Stimulated activated CD4-positive, alpha-beta T cell treated with anti-CD3 and anti-CD28 coated beads, TNF-alpha, amount 100 ng/mL, for 24 hours (primary cell): ENCODE measurements around the gene SNX7.

Experiments used
- DNase-seq, 3 experiments: peaks; one replicate each; pipeline ENCODE4 v3.0.0-alpha.2; 2020; ENCODE audit warnings: low read depth in 3 of 3

Gene SNX7

DNA sequence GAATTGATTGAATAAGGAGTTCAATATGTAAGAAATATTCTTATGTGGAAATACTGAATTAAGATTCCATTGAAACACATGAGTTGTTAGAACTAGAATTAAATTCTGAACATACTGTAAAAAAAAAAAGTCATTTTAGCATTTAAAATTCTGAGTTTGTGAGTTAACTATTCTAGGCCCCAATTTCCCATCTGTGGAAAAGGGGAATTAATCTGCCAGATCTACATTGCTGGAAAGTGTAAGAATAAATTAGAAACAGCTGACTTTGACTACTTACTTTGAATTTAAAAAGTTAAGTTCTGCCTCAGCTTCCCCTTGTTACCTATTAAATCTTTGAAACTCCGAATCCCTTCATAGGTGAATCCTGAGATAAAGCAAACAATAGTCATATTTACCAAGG is 103.0 kb downstream of the SNX7 start:
- DNase-seq: no peak

GRCh38 chr1:98766255-98766654 is 104.7 kb downstream of the SNX7 start:
- DNase-seq: no peak

GRCh38 chr1:98769162-98769561 is 107.6 kb downstream of the SNX7 start:
- DNase-seq: no peak

DNA sequence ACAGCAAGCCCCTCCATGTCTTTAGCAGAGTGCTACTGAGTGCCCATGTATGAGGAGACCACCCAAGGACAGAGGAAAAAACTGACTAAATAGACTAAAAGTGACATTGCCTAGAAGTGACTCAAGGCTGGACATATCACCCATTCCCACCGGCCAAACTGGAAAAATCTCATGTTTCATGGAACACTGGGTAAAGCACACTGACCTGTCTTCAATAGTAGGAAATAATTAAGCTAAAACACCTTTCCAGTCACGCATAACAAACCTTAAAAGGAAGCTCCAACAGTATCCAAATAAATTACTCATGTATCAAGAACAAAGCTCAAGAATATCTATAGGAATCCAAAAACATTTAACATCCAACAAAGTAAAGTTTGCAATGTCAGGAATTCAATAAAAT is 120.4 kb downstream of the SNX7 start:
- DNase-seq: no peak

GRCh38 chr1:98783821-98784220 is 122.3 kb downstream of the SNX7 start:
- no peak for DNase-seq

- no peak for DNase-seq
These were observed 130.0 kb downstream of the SNX7 start for GRCh38 chr1:98791498-98791897.

DNA sequence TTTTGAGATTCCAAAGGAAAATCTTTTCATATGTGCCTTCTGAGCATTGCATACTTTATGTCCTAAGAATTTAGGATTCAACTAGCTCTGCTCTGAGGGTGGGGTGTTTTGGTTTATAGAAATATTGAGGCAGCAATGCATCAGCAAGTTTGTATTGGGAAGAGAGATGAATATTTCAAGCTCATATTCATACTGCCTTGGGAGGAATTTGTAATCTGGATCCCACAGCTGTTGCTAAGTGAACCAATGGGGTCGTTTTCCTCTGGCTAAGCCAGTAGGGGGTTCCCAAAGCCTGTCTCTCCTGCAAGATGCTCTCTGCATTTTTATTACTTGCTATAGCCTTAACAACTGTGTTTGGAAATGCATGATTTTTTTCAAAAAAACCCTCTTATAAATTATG is 130.6 kb downstream of the SNX7 start:
- DNase-seq: no peak

GRCh38 chr1:98793136-98793535 is 131.6 kb downstream of the SNX7 start:
- no peak for DNase-seq

DNA sequence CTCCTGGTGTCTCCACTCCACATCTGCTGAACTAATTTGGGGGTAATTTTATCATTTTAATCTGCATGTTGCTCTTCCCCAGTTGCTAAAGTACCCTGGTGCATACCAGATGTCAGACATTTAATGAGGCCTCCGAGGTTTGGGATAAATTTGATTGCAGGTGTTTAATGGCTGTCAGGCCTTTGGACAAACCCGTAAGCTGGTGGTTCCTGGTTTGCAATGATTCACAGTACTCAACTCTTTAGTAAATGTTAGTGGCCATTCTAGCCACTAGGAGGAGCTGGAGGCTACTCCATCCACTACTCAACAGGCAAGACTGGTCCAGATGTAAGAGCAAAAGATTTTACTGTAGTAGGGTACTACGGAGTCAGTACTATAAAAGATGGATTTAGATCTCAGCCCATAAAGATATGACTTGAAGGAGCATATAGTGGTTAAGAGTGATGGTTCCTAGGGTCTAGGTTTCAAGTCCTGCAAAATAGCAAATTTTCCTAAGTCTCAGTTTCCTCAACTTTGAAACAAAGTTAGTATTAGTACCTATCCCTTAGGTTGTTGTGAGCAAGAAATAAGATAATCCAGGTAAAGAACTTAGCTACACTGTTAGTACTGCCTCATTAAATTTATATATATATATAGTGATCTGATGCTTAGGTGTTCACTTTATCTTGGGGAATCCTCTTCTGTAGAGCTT is 132.8 kb downstream of the SNX7 start:
- peak; percentile 21 to 22 (median 21) for DNase-seq

DNA sequence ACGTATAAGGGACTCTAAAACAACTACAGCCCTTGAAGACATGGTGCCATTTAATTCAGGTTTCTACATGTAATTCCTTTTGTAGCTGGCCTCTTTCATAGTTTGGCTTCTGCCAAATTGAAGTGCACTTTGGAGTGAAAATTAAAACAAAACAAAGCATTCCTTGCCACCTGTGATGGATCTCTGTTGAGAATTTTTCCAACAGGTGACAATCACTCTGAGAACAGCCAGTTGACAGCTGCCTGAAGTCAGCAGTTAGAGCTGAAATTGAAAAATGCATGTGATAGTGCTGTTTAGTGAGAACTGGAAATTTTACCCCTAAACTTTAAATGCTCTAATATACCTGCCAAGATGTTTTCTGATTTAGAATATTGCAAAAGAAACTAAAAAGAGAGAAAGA is 134.5 kb downstream of the SNX7 start:
- DNase-seq: no peak

DNA sequence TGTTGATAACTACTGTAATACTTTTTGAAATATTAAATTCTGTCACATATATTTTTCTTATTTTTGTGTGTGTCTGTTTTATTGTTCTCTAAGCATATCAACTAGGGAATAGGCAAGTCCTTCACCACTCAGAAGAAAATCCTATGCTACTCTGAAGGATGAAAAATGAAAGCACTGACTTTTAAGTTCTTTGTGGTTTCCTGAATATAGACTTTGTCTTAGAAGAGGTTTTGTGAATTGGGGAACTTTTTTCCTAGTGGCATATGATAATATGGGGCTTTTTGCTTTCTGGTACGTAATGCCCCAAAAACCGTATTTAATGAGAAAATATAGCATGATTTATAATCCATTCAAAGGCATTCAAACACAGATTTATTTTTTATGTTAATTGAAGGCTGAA is 136.0 kb downstream of the SNX7 start:
- DNase-seq: no peak
